HepG2 (cell line): ENCODE data around the gene SPG7. TPM values are rescaled to one million over a fixed set of nuclear protein-coding genes. Genes with fewer than 3 reads are reported as not detected.

Experiments
- AHR ChIP-seq: IDR thresholded peaks from 2 replicates; pipeline ENCODE4 v1.6.1; 2018; ENCODE audit warnings: missing genetic modification reagents, missing compliant biosample characterization
- EED ChIP-seq: sonication (generic); formaldehyde crosslinking; IDR thresholded peaks from 2 replicates; pipeline ENCODE4 v1.5.0; 2020; ENCODE audit warnings: mild to moderate bottlenecking, missing genetic modification reagents
- HNRNPLL ChIP-seq: fragments of 200-400 bp; formaldehyde crosslinking; IDR thresholded peaks from 2 replicates; pipeline ENCODE4 v1.6.1; 2017; ENCODE audit warnings: mild to moderate bottlenecking, low read depth, low read length; ENCODE audit not compliant: poor library complexity, severe bottlenecking
- HNRNPUL1 ChIP-seq: fragments of 200-400 bp; formaldehyde crosslinking; IDR thresholded peaks from 2 replicates; pipeline ENCODE4 v1.6.1; 2017; ENCODE audit warnings: low read depth, mild to moderate bottlenecking, low read length, moderate library complexity
- NRL ChIP-seq: sonication (generic); formaldehyde crosslinking; IDR thresholded peaks from 2 replicates; pipeline ENCODE4 v1.5.0; 2020; ENCODE audit warnings: missing genetic modification reagents, mild to moderate bottlenecking, moderate library complexity, borderline replicate concordance
- SALL1 ChIP-seq: sonication (generic); formaldehyde crosslinking; IDR thresholded peaks from 2 replicates; pipeline ENCODE4 v1.8.0; 2022; ENCODE audit warnings: mild to moderate bottlenecking, missing genetic modification reagents
- ZFP91 ChIP-seq: sonication (generic); formaldehyde crosslinking; IDR thresholded peaks from 2 replicates; pipeline ENCODE4 v1.9.0; 2022; ENCODE audit warnings: missing genetic modification reagents, mild to moderate bottlenecking, borderline replicate concordance
- ZKSCAN8 ChIP-seq: IDR thresholded peaks from 2 replicates; pipeline ENCODE4 v1.6.1; 2016; ENCODE audit warnings: borderline replicate concordance, missing genetic modification reagents, missing compliant biosample characterization
- polyA plus RNA-seq, 8 experiments: library from polyadenylated mRNA; depleted of rRNA in 3 of 8; stranded (reverse) in 7 of 8; unstranded in 1 of 8; fragments of >200 nt; fragmentation: Illumina TruSeq in 4 of 8; extraction: Trizol in 4 of 8; gene quantifications; 2 replicates each; pipeline versions ENCODE4 v1.2.1 to v1.2.3, GENCODE V29; 2011 to 2016; ENCODE audit warnings: low read depth in 4 of 8, missing spikeins in 1 of 8, mixed read lengths in 1 of 8; ENCODE audit not compliant: insufficient read depth in 1 of 8
- total RNA-seq, 5 experiments: library from RNA; depleted of rRNA; stranded (reverse); fragments of >200 nt; fragmentation: Illumina TruSeq; extraction: Trizol; gene quantifications; 2 replicates each; pipeline ENCODE4 v1.2.3, GENCODE V29; 2016; ENCODE audit warnings: low read depth in 1 of 5
- TF ChIP-seq, protein P1 (sequence below): IDR thresholded peaks from 2 replicates; pipeline ENCODE4 v1.6.1; 2016; ENCODE audit warnings: low read depth, missing genetic modification reagents, missing compliant biosample characterization
- TF ChIP-seq, protein P2 (sequence below): sonication (generic); formaldehyde crosslinking; IDR thresholded peaks from 2 replicates; pipeline ENCODE4 v1.4.0; 2020; ENCODE audit warnings: missing genetic modification reagents
- TF ChIP-seq, protein P3 (sequence below): sonication (generic); formaldehyde crosslinking; IDR thresholded peaks from 2 replicates; pipeline ENCODE4 v1.5.0; 2020; ENCODE audit warnings: mild to moderate bottlenecking, missing genetic modification reagents
- TF ChIP-seq, protein P4 (sequence below): sonication (generic); formaldehyde crosslinking; IDR thresholded peaks from 2 replicates; pipeline ENCODE4 v1.4.0; 2020; ENCODE audit warnings: missing genetic modification reagents, borderline replicate concordance
- TF ChIP-seq, protein P5 (sequence below): IDR thresholded peaks from 2 replicates; pipeline ENCODE4 v1.6.1; 2012; ENCODE audit warnings: inconsistent platforms

SPG7 gene
- total and polyA plus RNA-seq, 2 of the 13 experiments (the other 11 are each of a cell fraction or from before 2014, with no cell fraction given): 66.0 to 136 TPM

- TF ChIP-seq, protein P1, sequence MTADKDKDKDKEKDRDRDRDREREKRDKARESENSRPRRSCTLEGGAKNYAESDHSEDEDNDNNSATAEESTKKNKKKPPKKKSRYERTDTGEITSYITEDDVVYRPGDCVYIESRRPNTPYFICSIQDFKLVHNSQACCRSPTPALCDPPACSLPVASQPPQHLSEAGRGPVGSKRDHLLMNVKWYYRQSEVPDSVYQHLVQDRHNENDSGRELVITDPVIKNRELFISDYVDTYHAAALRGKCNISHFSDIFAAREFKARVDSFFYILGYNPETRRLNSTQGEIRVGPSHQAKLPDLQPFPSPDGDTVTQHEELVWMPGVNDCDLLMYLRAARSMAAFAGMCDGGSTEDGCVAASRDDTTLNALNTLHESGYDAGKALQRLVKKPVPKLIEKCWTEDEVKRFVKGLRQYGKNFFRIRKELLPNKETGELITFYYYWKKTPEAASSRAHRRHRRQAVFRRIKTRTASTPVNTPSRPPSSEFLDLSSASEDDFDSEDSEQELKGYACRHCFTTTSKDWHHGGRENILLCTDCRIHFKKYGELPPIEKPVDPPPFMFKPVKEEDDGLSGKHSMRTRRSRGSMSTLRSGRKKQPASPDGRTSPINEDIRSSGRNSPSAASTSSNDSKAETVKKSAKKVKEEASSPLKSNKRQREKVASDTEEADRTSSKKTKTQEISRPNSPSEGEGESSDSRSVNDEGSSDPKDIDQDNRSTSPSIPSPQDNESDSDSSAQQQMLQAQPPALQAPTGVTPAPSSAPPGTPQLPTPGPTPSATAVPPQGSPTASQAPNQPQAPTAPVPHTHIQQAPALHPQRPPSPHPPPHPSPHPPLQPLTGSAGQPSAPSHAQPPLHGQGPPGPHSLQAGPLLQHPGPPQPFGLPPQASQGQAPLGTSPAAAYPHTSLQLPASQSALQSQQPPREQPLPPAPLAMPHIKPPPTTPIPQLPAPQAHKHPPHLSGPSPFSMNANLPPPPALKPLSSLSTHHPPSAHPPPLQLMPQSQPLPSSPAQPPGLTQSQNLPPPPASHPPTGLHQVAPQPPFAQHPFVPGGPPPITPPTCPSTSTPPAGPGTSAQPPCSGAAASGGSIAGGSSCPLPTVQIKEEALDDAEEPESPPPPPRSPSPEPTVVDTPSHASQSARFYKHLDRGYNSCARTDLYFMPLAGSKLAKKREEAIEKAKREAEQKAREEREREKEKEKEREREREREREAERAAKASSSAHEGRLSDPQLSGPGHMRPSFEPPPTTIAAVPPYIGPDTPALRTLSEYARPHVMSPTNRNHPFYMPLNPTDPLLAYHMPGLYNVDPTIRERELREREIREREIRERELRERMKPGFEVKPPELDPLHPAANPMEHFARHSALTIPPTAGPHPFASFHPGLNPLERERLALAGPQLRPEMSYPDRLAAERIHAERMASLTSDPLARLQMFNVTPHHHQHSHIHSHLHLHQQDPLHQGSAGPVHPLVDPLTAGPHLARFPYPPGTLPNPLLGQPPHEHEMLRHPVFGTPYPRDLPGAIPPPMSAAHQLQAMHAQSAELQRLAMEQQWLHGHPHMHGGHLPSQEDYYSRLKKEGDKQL (CRISPR knock-in tag): no peak
- TF ChIP-seq EED (CRISPR knock-in tag) (0 out of 2 replicates have a peak, but pooled peaks have one; percentile 16), SALL1 (peak; percentile 14; the same call in 1 of the 2 replicates), ZFP91 (CRISPR knock-in tag) (peak; percentile 14; the same call in 1 of the 2 replicates), ZKSCAN8 (CRISPR knock-in tag) (no peak), HNRNPUL1 (no peak), HNRNPLL (peak; percentile 48), NRL (CRISPR knock-in tag) (0 out of 2 replicates have a peak, but pooled peaks have one; percentile 12), AHR (CRISPR knock-in tag) (no peak)
- TF ChIP-seq, protein P2, sequence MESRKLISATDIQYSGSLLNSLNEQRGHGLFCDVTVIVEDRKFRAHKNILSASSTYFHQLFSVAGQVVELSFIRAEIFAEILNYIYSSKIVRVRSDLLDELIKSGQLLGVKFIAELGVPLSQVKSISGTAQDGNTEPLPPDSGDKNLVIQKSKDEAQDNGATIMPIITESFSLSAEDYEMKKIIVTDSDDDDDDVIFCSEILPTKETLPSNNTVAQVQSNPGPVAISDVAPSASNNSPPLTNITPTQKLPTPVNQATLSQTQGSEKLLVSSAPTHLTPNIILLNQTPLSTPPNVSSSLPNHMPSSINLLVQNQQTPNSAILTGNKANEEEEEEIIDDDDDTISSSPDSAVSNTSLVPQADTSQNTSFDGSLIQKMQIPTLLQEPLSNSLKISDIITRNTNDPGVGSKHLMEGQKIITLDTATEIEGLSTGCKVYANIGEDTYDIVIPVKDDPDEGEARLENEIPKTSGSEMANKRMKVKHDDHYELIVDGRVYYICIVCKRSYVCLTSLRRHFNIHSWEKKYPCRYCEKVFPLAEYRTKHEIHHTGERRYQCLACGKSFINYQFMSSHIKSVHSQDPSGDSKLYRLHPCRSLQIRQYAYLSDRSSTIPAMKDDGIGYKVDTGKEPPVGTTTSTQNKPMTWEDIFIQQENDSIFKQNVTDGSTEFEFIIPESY (CRISPR knock-in tag): no peak
- TF ChIP-seq, protein P3, sequence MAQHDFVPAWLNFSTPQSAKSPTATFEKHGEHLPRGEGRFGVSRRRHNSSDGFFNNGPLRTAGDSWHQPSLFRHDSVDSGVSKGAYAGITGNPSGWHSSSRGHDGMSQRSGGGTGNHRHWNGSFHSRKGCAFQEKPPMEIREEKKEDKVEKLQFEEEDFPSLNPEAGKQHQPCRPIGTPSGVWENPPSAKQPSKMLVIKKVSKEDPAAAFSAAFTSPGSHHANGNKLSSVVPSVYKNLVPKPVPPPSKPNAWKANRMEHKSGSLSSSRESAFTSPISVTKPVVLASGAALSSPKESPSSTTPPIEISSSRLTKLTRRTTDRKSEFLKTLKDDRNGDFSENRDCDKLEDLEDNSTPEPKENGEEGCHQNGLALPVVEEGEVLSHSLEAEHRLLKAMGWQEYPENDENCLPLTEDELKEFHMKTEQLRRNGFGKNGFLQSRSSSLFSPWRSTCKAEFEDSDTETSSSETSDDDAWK (CRISPR knock-in tag): no peak
- TF ChIP-seq, protein P4, sequence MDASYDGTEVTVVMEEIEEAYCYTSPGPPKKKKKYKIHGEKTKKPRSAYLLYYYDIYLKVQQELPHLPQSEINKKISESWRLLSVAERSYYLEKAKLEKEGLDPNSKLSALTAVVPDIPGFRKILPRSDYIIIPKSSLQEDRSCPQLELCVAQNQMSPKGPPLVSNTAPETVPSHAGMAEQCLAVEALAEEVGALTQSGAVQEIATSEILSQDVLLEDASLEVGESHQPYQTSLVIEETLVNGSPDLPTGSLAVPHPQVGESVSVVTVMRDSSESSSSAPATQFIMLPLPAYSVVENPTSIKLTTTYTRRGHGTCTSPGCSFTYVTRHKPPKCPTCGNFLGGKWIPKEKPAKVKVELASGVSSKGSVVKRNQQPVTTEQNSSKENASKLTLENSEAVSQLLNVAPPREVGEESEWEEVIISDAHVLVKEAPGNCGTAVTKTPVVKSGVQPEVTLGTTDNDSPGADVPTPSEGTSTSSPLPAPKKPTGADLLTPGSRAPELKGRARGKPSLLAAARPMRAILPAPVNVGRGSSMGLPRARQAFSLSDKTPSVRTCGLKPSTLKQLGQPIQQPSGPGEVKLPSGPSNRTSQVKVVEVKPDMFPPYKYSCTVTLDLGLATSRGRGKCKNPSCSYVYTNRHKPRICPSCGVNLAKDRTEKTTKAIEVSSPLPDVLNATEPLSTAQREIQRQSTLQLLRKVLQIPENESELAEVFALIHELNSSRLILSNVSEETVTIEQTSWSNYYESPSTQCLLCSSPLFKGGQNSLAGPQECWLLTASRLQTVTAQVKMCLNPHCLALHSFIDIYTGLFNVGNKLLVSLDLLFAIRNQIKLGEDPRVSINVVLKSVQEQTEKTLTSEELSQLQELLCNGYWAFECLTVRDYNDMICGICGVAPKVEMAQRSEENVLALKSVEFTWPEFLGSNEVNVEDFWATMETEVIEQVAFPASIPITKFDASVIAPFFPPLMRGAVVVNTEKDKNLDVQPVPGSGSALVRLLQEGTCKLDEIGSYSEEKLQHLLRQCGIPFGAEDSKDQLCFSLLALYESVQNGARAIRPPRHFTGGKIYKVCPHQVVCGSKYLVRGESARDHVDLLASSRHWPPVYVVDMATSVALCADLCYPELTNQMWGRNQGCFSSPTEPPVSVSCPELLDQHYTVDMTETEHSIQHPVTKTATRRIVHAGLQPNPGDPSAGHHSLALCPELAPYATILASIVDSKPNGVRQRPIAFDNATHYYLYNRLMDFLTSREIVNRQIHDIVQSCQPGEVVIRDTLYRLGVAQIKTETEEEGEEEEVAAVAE: no peak
- TF ChIP-seq, protein P5, sequence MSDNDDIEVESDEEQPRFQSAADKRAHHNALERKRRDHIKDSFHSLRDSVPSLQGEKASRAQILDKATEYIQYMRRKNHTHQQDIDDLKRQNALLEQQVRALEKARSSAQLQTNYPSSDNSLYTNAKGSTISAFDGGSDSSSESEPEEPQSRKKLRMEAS: no peak
Measured at GRCh38 chr16:89544713-89545043, 36.5 kb downstream of the SPG7 start (continued).
